KBM-7 (cell line): ENCODE results near the gene PXDC1.
"Not testable (repeated sequence)": the region's sequence is repeated elsewhere in the genome, so short reads cannot be mapped to it uniquely, and the experiment has no call there.

Experiments used
- DNase-seq: peaks from one replicate; pipeline ENCODE4 v3.0.0-alpha.2; 2015
- in situ Hi-C: fragments of 300-500 bp; cut with MboI; formaldehyde crosslinking; loops from 2 replicates; pipeline ENCODE4 v1.14.3; 2020; ENCODE audit warnings: low sequenced_read_pairs, low pct_unique_long_range_greater_than_20kb, mixed read lengths

PXDC1 gene

GRCh38 chr6:3767483-3767882 lies 16.0 kb upstream of the PXDC1 start:
- DNase-seq, in situ Hi-C loops: not testable (repeated sequence)

DNA sequence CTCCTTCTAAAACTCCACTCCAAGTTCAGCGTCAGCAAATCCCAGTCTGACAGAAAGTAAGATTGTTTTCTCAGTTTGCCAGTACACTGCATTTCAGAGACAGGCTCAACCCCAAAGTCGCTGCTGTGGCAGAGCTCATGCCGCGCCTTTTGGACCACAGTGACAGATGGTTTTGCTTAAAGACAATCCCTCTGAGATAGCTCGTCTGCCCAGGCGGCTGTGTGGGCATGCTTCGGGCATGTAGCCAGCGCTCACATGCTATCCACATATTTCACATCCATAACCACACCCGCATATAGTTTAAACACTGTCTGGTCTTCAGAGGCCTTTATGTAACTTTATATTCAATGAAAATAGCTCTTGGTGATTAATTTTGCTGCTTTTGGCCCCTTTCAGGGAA lies 14.7 kb upstream of the PXDC1 start:
- DNase-seq = no peak
- in situ Hi-C loops = no loop called here

DNA sequence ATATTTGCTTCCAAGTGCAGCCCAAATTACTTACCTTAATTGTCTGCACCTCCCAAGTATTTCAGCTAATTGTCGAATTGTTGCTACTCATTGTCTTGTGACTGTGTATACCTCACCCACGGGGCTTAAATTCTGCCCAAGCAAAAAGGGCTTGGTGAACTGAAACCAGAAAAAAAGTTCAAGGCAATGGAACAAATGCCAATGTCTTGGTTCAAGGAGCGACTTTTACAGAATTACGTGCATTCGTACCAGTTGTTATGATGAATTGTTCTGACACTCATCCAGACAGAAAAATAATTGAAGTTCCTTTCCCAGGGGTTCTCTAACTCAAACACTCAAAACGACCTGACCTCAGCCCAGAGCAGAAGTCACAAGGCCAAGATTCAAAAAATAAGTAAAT lies 13.9 kb upstream of the PXDC1 start:
- no peak for DNase-seq
- in situ Hi-C loops = no loop called here

GRCh38 chr6:3764516-3765335 lies 13.2 kb upstream of the PXDC1 start:
- in situ Hi-C loops = no loop called here
- peak; percentile 68 for DNase-seq

- DNase-seq = no peak
- in situ Hi-C loops = no loop called here
Observed at GRCh38 chr6:3762852-3763251, 11.3 kb upstream of the PXDC1 start.

GRCh38 chr6:3762359-3762758 lies 10.8 kb upstream of the PXDC1 start:
- in situ Hi-C loops = no loop called here
- DNase-seq = no peak

GRCh38 chr6:3761989-3762270 lies 10.4 kb upstream of the PXDC1 start:
- DNase-seq = no peak
- in situ Hi-C loops = no loop called here

- in situ Hi-C loops = no loop called here
- DNase-seq = no peak
Observed at GRCh38 chr6:3759646-3760232, 8.2 kb upstream of the PXDC1 start.

- no peak for DNase-seq
- in situ Hi-C loops = no loop called here
Observed at GRCh38 chr6:3758842-3759144, 7.3 kb upstream of the PXDC1 start.

DNA sequence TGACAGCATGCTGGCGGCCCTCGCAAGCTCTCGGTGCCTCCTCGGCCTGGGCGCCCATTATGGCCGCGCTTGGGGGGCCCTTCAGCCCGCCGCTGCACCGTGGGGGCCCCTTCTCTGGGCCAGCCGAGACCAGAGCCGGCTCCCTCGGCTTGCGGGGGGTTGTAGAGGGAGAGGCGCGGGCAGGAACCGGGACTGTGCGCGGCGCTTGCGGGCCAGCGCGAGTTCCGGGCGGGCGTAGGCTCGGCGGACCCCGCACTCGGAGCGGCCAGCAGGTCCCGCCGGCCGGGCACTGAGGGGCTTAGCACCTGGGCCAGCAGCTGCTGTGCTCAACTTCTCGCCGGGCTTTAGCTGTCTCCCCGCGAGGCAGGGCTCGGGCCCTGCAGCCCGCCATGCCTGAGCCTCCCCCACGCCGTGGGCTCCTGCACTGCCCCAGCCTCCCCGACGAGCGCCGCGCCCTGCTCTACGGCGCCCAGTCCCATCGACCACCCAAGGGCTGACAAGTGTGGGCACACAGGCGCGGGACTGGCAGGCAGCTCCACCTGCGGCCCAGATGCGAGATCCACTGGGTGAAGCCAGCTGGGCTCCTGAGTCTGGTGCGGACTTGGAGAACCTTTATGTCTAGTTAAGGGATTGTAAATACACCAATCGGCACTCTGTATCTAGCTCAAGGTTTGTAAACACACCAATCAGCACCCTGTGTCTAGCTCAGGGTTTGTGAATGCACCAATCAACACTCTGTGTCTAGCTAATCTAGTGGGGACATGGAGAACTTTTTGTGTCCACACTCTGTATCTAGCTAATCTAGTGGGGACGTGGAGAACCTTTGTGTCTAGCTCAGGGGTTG lies 6.7 kb upstream of the PXDC1 start:
- in situ Hi-C loops = not testable (repeated sequence)

DNA sequence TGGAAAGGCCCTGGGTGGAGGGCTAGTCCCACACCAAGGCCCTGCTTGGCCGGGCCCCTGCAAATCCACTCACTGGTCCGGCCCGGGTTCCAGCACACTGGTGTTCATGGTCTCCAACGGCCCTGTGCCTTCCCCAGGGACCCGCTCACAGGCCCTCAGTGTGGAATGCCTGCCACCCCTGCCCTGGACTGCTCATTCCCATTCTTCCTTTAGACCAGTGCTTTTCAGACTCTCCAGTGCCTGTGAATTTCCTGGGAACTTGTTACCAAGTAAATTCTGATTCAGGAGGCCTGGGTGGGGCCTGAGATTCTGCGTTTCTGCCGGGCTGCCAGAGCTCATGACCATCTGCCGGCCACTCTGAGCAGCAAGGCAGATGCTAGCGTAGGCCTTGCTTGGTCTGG lies 5.7 kb upstream of the PXDC1 start:
- DNase-seq = no peak
- in situ Hi-C loops = no loop called here

More for the DNA sequence above, 6.7 kb upstream of the PXDC1 start:
- not testable (repeated sequence) for DNase-seq

GRCh38 chr6:3756546-3756945 lies 5.0 kb upstream of the PXDC1 start:
- in situ Hi-C loops = no loop called here
- no peak for DNase-seq

- no peak for DNase-seq
- in situ Hi-C loops = no loop called here
Observed at GRCh38 chr6:3755637-3756545, 4.4 kb upstream of the PXDC1 start.

GRCh38 chr6:3754776-3755175 lies 3.3 kb upstream of the PXDC1 start:
- in situ Hi-C loops = no loop called here
- no peak for DNase-seq

DNA sequence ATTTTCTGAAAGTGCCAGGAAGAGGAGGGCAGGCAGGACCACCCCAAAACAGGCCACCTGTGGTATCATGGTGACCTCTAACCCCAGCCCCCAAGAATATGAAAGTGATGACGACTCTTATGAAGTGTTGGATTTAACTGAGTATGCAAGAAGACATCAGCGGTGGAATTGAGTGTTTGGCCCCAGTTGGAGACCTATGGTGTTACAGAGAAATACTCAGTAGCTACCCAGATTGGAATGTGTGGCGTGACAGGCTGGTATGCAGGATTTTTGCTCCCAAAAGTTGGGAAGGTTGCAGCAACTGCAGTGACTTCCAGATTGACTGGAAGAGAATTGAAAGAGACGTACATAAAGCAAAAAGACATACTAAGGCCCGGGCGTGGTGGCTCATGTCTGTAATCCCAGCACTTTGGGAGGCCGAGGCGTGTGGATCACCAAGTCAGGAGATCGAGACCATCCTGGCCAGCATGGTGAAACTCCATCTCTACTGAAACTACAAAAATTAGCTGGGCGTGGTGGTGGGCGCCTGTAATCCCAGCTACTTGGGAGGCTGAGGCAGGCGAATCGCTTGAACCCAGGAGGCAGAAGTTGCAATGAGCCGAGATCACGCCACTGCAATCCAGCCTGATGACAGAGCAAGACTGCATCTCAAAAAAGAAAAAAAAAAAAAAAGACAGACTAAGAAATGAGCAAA lies 2.7 kb upstream of the PXDC1 start:
- DNase-seq, in situ Hi-C loops: not testable (repeated sequence)

- in situ Hi-C loops = no loop called here
Observed at GRCh38 chr6:3753228-3753835, 1.8 kb upstream of the PXDC1 start.

DNA sequence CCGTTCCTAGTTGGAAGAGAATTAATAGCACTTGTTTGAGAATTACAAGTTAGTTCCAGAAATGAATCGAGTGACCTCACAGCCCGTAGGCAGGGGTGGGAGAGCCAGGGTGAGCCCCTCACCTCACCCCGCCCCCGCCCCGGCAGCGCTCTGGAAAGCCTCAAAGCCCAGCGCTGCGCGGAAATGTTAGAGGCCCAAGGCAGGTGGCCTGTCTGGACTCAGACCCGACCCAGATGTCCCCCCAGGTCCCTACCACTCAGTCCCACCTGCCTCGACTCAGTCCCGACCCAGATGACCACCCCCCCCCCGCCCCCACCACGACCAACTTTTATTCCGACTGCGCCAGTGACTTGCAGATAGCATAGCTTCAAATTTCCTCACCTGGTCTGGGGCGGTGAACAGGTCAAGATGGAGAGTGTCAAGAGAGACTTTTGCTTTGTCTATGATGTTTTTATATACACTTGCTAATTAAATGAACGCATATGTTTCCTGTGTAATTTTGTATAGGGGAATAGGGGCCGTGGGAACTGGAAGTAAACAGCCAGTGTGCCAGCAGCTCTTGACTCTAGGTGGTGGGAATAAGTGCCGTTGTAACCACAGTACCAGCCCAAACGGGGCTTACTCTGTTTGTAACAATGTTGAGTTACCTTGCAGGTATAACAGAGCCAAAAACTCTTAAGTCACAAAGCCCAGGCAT lies 1.2 kb upstream of the PXDC1 start:
- DNase-seq = no peak
- in situ Hi-C loops = no loop called here

More at GRCh38 chr6:3753228-3753835, 1.8 kb upstream of the PXDC1 start:
- no peak for DNase-seq
